Measurements from ENCODE around the gene RHPN2. TPM values are rescaled to one million over a fixed set of nuclear protein-coding genes. Genes with fewer than 3 reads are reported as not detected.

RHPN2 gene
- total and polyA plus RNA-seq, 2 of the 13 experiments (the other 11 are each of a cell fraction or from before 2014, with no cell fraction given) = 20.3 to 48.0 TPM

GRCh38 chr19:33110137-33110910 is 45.6 kb upstream of the RHPN2 start:
- intact Hi-C loops (cut with micrococcal nuclease; ENCODE audit: unreplicated experiment) (no loop called here), in situ Hi-C loops (cut with HindIII; ENCODE audit: extremely low pct_ligation_motif_present, low pct_unique_long_range_greater_than_20kb) (no loop called here)
- Histone ChIP-seq H3K79me2 (ENCODE audit: insufficient read depth, low read length) (no peaks in the 10 kb centered on the region), H4K20me1 (ENCODE audit: insufficient read depth, low read length) (no peaks in the 10 kb centered on the region), H3K36me3 (replicated peaks in 1 of 2; ENCODE audit: control insufficient read depth in 1 of 2, insufficient read depth in 2 of 2, low read length in 2 of 2) (peaks cover 26 to 63% of the 10 kb centered on the region in 2 experiments), H3K4me2 (ENCODE audit: low read depth, low read length) (no peak overlapping the region), H3K27me3 (ENCODE audit: control insufficient read depth in 1 of 2, insufficient read depth in 2 of 2, low read length in 2 of 2) (no peaks in the 10 kb centered on the region), H2AFZ (ENCODE audit: low read length) (no peak overlapping the region), H3K27ac (ENCODE audit: extremely low read length, insufficient read depth, low read length) (no peak overlapping the region), H3K9me3 (ENCODE audit: low read length) (no peaks in the 10 kb centered on the region), H3K4me1 (ENCODE audit: insufficient read depth, low read length) (no peaks in the 10 kb centered on the region), H3K9ac (ENCODE audit: insufficient read depth, low read depth, low read length) (no peak overlapping the region), H3K4me3 (replicated peaks in 1 of 3; ENCODE audit: insufficient read depth in 1 of 3, low read depth in 2 of 3, low read length in 3 of 3) (no peak overlapping the region)
- no TSS peak for BruUV-seq (replicated peaks)
- ChIA-PET POLR2A (no interaction called here), CTCF (ENCODE audit: low intra/inter-chr PET ratio, low total read pairs) (no interaction called here)
- 91% methylated on average over 9 of the region's 9 CpGs for WGBS (ENCODE audit: low lambda C conversion rate)
- DNase-seq (ENCODE audit: low spot score) = no peak
- no peak for FAIRE-seq
- no peak for TF ChIP-seq ZNF20 (CRISPR knock-in tag; IDR thresholded peaks at IDR 0.05)
- no peak for TF ChIP-seq ZNF354B (CRISPR knock-in tag; IDR thresholded peaks at IDR 0.05)
- no peak for ATAC-seq

DNA sequence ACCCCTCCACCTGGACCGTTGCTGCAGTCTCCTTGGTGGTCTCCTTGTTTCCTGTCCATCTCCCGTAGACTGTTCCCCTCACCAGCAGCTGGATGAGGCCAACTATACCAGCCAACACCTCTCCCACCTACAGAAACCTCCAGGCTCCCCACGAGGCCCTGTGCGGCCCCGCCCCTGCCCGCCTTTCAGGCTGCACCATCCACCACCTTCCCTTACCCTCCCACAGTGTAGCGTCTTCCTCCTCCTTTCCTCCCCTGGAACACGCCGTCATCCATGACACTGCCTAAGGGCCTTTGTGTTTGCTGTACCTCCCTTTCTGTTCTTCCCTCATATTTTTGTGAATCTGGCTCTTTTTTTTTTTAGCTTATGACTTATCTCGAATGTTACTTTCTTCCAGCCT is 43.5 kb upstream of the RHPN2 start:
- CTCF ChIA-PET (ENCODE audit: low intra/inter-chr PET ratio, low total read pairs) = no interaction called here
- in situ Hi-C loops (cut with HindIII; ENCODE audit: extremely low pct_ligation_motif_present, low pct_unique_long_range_greater_than_20kb) = no loop called here
- Histone ChIP-seq H2AFZ (ENCODE audit: low read length) (no peak overlapping the region), H3K79me2 (ENCODE audit: insufficient read depth, low read length) (no peaks in the 10 kb centered on the region), H3K36me3 (replicated peaks in 1 of 2; ENCODE audit: control insufficient read depth in 1 of 2, insufficient read depth in 2 of 2, low read length in 2 of 2) (peaks cover 22 to 62% of the 10 kb centered on the region in 2 experiments), H3K4me3 (replicated peaks in 1 of 3; ENCODE audit: insufficient read depth in 1 of 3, low read depth in 2 of 3, low read length in 3 of 3) (no peak overlapping the region), H4K20me1 (ENCODE audit: insufficient read depth, low read length) (no peaks in the 10 kb centered on the region), H3K9ac (ENCODE audit: insufficient read depth, low read depth, low read length) (no peak overlapping the region), H3K4me1 (ENCODE audit: insufficient read depth, low read length) (no peaks in the 10 kb centered on the region), H3K27ac (ENCODE audit: extremely low read length, insufficient read depth, low read length) (no peak overlapping the region), H3K4me2 (ENCODE audit: low read depth, low read length) (no peak overlapping the region), H3K27me3 (ENCODE audit: control insufficient read depth in 1 of 2, insufficient read depth in 2 of 2, low read length in 2 of 2) (no peaks in the 10 kb centered on the region), H3K9me3 (ENCODE audit: low read length) (no peaks in the 10 kb centered on the region)
- WGBS (ENCODE audit: low lambda C conversion rate) = 93% methylated on average over 10 of the region's 10 CpGs
- DNase-seq (ENCODE audit: low spot score) = no peak
- BruUV-seq (replicated peaks) = no TSS peak
- POLR2A ChIA-PET = no interaction called here
- FAIRE-seq = no peak
- ATAC-seq = no peak
- intact Hi-C loops (cut with micrococcal nuclease; ENCODE audit: unreplicated experiment) = no loop called here
- no peak for TF ChIP-seq ZNF570 (CRISPR knock-in tag; IDR thresholded peaks at IDR 0.05; ENCODE audit: borderline replicate concordance)
- TF ChIP-seq ZNF639 (CRISPR knock-in tag; conservative IDR thresholded peaks at IDR 0.05) = no peak
- TF ChIP-seq, protein P1, sequence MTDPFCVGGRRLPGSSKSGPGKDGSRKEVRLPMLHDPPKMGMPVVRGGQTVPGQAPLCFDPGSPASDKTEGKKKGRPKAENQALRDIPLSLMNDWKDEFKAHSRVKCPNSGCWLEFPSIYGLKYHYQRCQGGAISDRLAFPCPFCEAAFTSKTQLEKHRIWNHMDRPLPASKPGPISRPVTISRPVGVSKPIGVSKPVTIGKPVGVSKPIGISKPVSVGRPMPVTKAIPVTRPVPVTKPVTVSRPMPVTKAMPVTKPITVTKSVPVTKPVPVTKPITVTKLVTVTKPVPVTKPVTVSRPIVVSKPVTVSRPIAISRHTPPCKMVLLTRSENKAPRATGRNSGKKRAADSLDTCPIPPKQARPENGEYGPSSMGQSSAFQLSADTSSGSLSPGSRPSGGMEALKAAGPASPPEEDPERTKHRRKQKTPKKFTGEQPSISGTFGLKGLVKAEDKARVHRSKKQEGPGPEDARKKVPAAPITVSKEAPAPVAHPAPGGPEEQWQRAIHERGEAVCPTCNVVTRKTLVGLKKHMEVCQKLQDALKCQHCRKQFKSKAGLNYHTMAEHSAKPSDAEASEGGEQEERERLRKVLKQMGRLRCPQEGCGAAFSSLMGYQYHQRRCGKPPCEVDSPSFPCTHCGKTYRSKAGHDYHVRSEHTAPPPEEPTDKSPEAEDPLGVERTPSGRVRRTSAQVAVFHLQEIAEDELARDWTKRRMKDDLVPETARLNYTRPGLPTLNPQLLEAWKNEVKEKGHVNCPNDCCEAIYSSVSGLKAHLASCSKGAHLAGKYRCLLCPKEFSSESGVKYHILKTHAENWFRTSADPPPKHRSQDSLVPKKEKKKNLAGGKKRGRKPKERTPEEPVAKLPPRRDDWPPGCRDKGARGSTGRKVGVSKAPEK (CRISPR knock-in tag; IDR thresholded peaks at IDR 0.05; ENCODE audit: borderline replicate concordance) = no peak
- no peak for TF ChIP-seq ZNF558 (CRISPR knock-in tag; IDR thresholded peaks at IDR 0.05; ENCODE audit: borderline replicate concordance)
- no peak for TF ChIP-seq MZF1 (CRISPR knock-in tag; IDR thresholded peaks at IDR 0.05; ENCODE audit: borderline replicate concordance)
- no peak for TF ChIP-seq ZFP62 (CRISPR knock-in tag; IDR thresholded peaks at IDR 0.05)
- no peak for TF ChIP-seq SAP130 (CRISPR knock-in tag; IDR thresholded peaks at IDR 0.05; ENCODE audit: low read depth)

Measured in HepG2 (cell line).